ENCODE data around the gene OSBP2.

Gene OSBP2

GRCh38 chr22:30927806-30928205 lies 233.1 kb downstream of the OSBP2 start:
- no peaks in the 10 kb centered on the region for H3K4me1 ChIP-seq (ENCODE audit: control insufficient read depth, insufficient read depth, low read length, poor library complexity, severe bottlenecking)
- H3K9me3 ChIP-seq (ENCODE audit: control insufficient read depth, low read length) = no peaks in the 10 kb centered on the region
- no peak overlapping the region for H3K4me3 ChIP-seq (ENCODE audit: extremely low read depth, insufficient read depth, low read length, poor library complexity, severe bottlenecking)
- no peak overlapping the region for H3K27ac ChIP-seq (ENCODE audit: low read depth, low read length, severe bottlenecking)
- 98 to 100% methylated on average over 2 to 10 of the region's 10 CpGs for WGBS, 2 experiments (ENCODE audit: insufficient coverage in 2 of 2)
- peaks cover 78% of the 10 kb centered on the region for H3K36me3 ChIP-seq (ENCODE audit: control insufficient read depth, insufficient read depth, low read length)

DNA sequence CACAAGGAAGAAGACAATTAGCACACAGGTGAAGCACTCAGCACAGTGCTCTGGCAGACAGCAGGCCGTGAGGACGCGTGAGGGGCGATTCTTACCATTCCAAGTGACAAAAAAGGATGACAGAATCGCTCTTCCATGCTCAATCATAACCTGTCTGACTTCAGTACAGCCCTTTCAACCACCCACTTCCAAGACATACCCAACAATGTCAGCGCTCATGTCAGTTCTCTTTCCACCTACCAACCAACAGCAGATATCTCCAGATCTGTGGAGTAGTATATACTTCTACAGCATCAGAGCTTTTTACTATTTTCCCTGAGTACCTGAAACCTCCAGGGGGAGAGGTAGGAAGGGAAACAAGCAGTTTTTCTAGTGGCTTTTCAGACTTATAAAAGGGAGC lies 233.7 kb downstream of the OSBP2 start:
- no peaks in the 10 kb centered on the region for H3K9me3 ChIP-seq (ENCODE audit: control insufficient read depth, low read length)
- peaks cover 84% of the 10 kb centered on the region for H3K36me3 ChIP-seq (ENCODE audit: control insufficient read depth, insufficient read depth, low read length)
- H3K4me1 ChIP-seq (ENCODE audit: control insufficient read depth, insufficient read depth, low read length, poor library complexity, severe bottlenecking) = no peaks in the 10 kb centered on the region
- H3K4me3 ChIP-seq (ENCODE audit: extremely low read depth, insufficient read depth, low read length, poor library complexity, severe bottlenecking) = no peak overlapping the region
- 93% methylated on average over 5 of the region's 6 CpGs; no CpG with 5 or more reads in 1 of the 2 experiments for WGBS, 2 experiments (ENCODE audit: insufficient coverage in 2 of 2)
- H3K27ac ChIP-seq (ENCODE audit: low read depth, low read length, severe bottlenecking) = no peak overlapping the region

- peaks cover 96% of the 10 kb centered on the region for H3K36me3 ChIP-seq (ENCODE audit: control insufficient read depth, insufficient read depth, low read length)
- 95 to 100% methylated on average over 3 of the region's 3 CpGs for WGBS, 2 experiments (ENCODE audit: insufficient coverage in 2 of 2)
- no peak overlapping the region for H3K27ac ChIP-seq (ENCODE audit: low read depth, low read length, severe bottlenecking)
- H3K9me3 ChIP-seq (ENCODE audit: control insufficient read depth, low read length) = no peaks in the 10 kb centered on the region
- no peak overlapping the region for H3K4me3 ChIP-seq (ENCODE audit: extremely low read depth, insufficient read depth, low read length, poor library complexity, severe bottlenecking)
- H3K4me1 ChIP-seq (ENCODE audit: control insufficient read depth, insufficient read depth, low read length, poor library complexity, severe bottlenecking) = no peaks in the 10 kb centered on the region
Observed at GRCh38 chr22:30930228-30930627, 235.6 kb downstream of the OSBP2 start.

GRCh38 chr22:30931541-30932300 lies 237.0 kb downstream of the OSBP2 start:
- H3K4me1 ChIP-seq (ENCODE audit: control insufficient read depth, insufficient read depth, low read length, poor library complexity, severe bottlenecking) = no peaks in the 10 kb centered on the region
- no peaks in the 10 kb centered on the region for H3K9me3 ChIP-seq (ENCODE audit: control insufficient read depth, low read length)
- no peak overlapping the region for H3K27ac ChIP-seq (ENCODE audit: low read depth, low read length, severe bottlenecking)
- H3K4me3 ChIP-seq (ENCODE audit: extremely low read depth, insufficient read depth, low read length, poor library complexity, severe bottlenecking) = no peak overlapping the region
- H3K36me3 ChIP-seq (ENCODE audit: control insufficient read depth, insufficient read depth, low read length) = peaks cover 92% of the 10 kb centered on the region
- WGBS, 2 experiments (ENCODE audit: insufficient coverage in 2 of 2) = 89 to 100% methylated on average over 2 of the region's 4 CpGs

GRCh38 chr22:30932661-30933060 lies 238.0 kb downstream of the OSBP2 start:
- H3K36me3 ChIP-seq (ENCODE audit: control insufficient read depth, insufficient read depth, low read length) = peaks cover 92% of the 10 kb centered on the region
- 94 to 99% methylated on average over 16 of the region's 16 CpGs for WGBS, 2 experiments (ENCODE audit: insufficient coverage in 2 of 2)
- H3K4me3 ChIP-seq (ENCODE audit: extremely low read depth, insufficient read depth, low read length, poor library complexity, severe bottlenecking) = no peak overlapping the region

GRCh38 chr22:30933457-30933856 lies 238.8 kb downstream of the OSBP2 start:
- H3K36me3 ChIP-seq (ENCODE audit: control insufficient read depth, insufficient read depth, low read length) = peaks cover 92% of the 10 kb centered on the region
- no peak overlapping the region for H3K27ac ChIP-seq (ENCODE audit: low read depth, low read length, severe bottlenecking)
- no peaks in the 10 kb centered on the region for H3K4me1 ChIP-seq (ENCODE audit: control insufficient read depth, insufficient read depth, low read length, poor library complexity, severe bottlenecking)
- no peak overlapping the region for H3K4me3 ChIP-seq (ENCODE audit: extremely low read depth, insufficient read depth, low read length, poor library complexity, severe bottlenecking)
- WGBS, 2 experiments (ENCODE audit: insufficient coverage in 2 of 2) = 96 to 100% methylated on average over 4 to 5 of the region's 7 CpGs
- H3K9me3 ChIP-seq (ENCODE audit: control insufficient read depth, low read length) = no peaks in the 10 kb centered on the region

More at GRCh38 chr22:30932661-30933060, 238.0 kb downstream of the OSBP2 start:
- Histone ChIP-seq H3K9me3 (ENCODE audit: control insufficient read depth, low read length) (no peaks in the 10 kb centered on the region), H3K27ac (ENCODE audit: low read depth, low read length, severe bottlenecking) (no peak overlapping the region), H3K4me1 (ENCODE audit: control insufficient read depth, insufficient read depth, low read length, poor library complexity, severe bottlenecking) (no peaks in the 10 kb centered on the region)

GRCh38 chr22:30934053-30934452 lies 239.4 kb downstream of the OSBP2 start:
- no peak overlapping the region for H3K27ac ChIP-seq (ENCODE audit: low read depth, low read length, severe bottlenecking)
- no peaks in the 10 kb centered on the region for H3K4me1 ChIP-seq (ENCODE audit: control insufficient read depth, insufficient read depth, low read length, poor library complexity, severe bottlenecking)
- H3K4me3 ChIP-seq (ENCODE audit: extremely low read depth, insufficient read depth, low read length, poor library complexity, severe bottlenecking) = no peak overlapping the region
- H3K9me3 ChIP-seq (ENCODE audit: control insufficient read depth, low read length) = no peaks in the 10 kb centered on the region
- H3K36me3 ChIP-seq (ENCODE audit: control insufficient read depth, insufficient read depth, low read length) = peaks cover 92% of the 10 kb centered on the region
- 96% methylated on average over 4 to 7 of the region's 8 CpGs for WGBS, 2 experiments (ENCODE audit: insufficient coverage in 2 of 2)

DNA sequence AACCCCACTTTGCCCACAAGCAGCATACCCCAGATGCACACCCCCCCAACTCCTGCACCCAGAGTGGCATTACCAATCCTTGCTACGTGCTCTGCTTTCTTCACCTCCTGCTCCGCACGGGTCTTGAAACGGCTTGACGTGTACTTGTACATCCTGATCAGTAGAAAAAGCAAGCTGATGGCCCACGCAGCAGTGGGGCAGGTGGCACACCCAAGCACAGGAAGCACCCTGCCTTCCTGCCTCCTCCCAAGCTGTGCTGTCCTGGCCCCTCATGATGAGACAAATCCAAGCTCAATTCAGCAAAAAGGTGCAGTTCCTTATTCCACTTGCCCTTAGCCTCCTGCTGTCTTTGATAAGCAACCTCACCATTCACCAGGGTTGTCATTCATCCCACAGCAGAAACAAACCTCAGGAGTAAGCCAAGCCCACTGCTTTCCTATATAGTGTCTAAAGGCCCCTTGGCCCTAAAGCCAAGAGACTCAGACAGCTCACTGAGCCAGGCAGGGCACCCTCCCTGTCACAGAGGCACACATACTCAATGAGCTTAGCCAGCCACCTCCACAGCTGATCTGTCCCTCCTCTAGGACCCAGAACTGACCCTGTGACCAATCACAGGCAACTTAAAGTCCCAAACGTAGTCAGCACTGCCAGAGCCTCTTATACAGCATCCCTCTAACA lies 246.2 kb downstream of the OSBP2 start:
- no peaks in the 10 kb centered on the region for H3K9me3 ChIP-seq (ENCODE audit: control insufficient read depth, low read length)
- no peaks in the 10 kb centered on the region for H3K4me1 ChIP-seq (ENCODE audit: control insufficient read depth, insufficient read depth, low read length, poor library complexity, severe bottlenecking)
- H3K4me3 ChIP-seq (ENCODE audit: extremely low read depth, insufficient read depth, low read length, poor library complexity, severe bottlenecking) = no peak overlapping the region
- 89 to 98% methylated on average over 7 of the region's 7 CpGs for WGBS, 2 experiments (ENCODE audit: insufficient coverage in 2 of 2)
- H3K36me3 ChIP-seq (ENCODE audit: control insufficient read depth, insufficient read depth, low read length) = peaks cover 98% of the 10 kb centered on the region
- no peak overlapping the region for H3K27ac ChIP-seq (ENCODE audit: low read depth, low read length, severe bottlenecking)

DNA sequence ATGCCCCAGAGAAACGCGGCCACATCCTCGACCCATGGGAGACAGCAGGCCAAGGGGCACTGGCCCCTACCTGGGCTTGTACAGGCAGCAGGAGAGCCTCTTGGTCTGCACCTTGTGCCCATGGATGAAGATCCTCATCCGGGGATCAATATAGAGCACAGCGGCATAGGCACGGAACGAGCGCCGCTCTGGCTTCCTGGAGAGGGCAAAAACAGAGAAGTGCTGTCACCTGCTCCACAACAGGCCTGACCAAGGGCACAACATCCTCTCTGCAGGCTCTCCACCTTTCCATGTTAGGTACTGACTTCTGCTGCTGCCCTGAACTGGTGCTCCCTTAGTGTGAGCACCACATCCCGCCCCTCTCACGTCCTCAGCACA lies 246.7 kb downstream of the OSBP2 start:
- no peaks in the 10 kb centered on the region for H3K9me3 ChIP-seq (ENCODE audit: control insufficient read depth, low read length)
- peaks cover 100% of the 10 kb centered on the region for H3K36me3 ChIP-seq (ENCODE audit: control insufficient read depth, insufficient read depth, low read length)
- whole genome bisulfite sequencing, 2 experiments (ENCODE audit: insufficient coverage in 2 of 2) = 98% methylated on average over 9 of the region's 11 CpGs

GRCh38 chr22:30943368-30943767 lies 248.7 kb downstream of the OSBP2 start:
- 92 to 100% methylated on average over 2 to 3 of the region's 3 CpGs for WGBS, 2 experiments (ENCODE audit: insufficient coverage in 2 of 2)
- Histone ChIP-seq H3K27ac (ENCODE audit: low read depth, low read length, severe bottlenecking) (no peak overlapping the region), H3K4me3 (ENCODE audit: extremely low read depth, insufficient read depth, low read length, poor library complexity, severe bottlenecking) (no peak overlapping the region), H3K9me3 (ENCODE audit: control insufficient read depth, low read length) (no peaks in the 10 kb centered on the region), H3K36me3 (ENCODE audit: control insufficient read depth, insufficient read depth, low read length) (peaks cover 100% of the 10 kb centered on the region), H3K4me1 (ENCODE audit: control insufficient read depth, insufficient read depth, low read length, poor library complexity, severe bottlenecking) (no peaks in the 10 kb centered on the region)

More for the DNA sequence above, 246.7 kb downstream of the OSBP2 start:
- H3K27ac ChIP-seq (ENCODE audit: low read depth, low read length, severe bottlenecking) = no peak overlapping the region
- no peak overlapping the region for H3K4me3 ChIP-seq (ENCODE audit: extremely low read depth, insufficient read depth, low read length, poor library complexity, severe bottlenecking)
- H3K4me1 ChIP-seq (ENCODE audit: control insufficient read depth, insufficient read depth, low read length, poor library complexity, severe bottlenecking) = no peaks in the 10 kb centered on the region

GRCh38 chr22:30944986-30945385 lies 250.3 kb downstream of the OSBP2 start:
- 96 to 97% methylated on average over 4 of the region's 4 CpGs for WGBS, 2 experiments (ENCODE audit: insufficient coverage in 2 of 2)
- no peaks in the 10 kb centered on the region for H3K9me3 ChIP-seq (ENCODE audit: control insufficient read depth, low read length)
- no peak overlapping the region for H3K4me3 ChIP-seq (ENCODE audit: extremely low read depth, insufficient read depth, low read length, poor library complexity, severe bottlenecking)
- H3K27ac ChIP-seq (ENCODE audit: low read depth, low read length, severe bottlenecking) = no peak overlapping the region
- peaks cover 100% of the 10 kb centered on the region for H3K36me3 ChIP-seq (ENCODE audit: control insufficient read depth, insufficient read depth, low read length)
- no peaks in the 10 kb centered on the region for H3K4me1 ChIP-seq (ENCODE audit: control insufficient read depth, insufficient read depth, low read length, poor library complexity, severe bottlenecking)

Measured in mesodermal cell (in vitro differentiated cells).